Measurements from ENCODE around the gene PHLDA2. TPM values are rescaled to one million over a fixed set of nuclear protein-coding genes. Genes with fewer than 3 reads are reported as not detected.

The PHLDA2 gene
- total and polyA plus RNA-seq, 9 of the 15 experiments (the other 6 are each of a cell fraction or from before 2014, with no cell fraction given): 0.43 to 42.4 (median 4.7) TPM

DNA sequence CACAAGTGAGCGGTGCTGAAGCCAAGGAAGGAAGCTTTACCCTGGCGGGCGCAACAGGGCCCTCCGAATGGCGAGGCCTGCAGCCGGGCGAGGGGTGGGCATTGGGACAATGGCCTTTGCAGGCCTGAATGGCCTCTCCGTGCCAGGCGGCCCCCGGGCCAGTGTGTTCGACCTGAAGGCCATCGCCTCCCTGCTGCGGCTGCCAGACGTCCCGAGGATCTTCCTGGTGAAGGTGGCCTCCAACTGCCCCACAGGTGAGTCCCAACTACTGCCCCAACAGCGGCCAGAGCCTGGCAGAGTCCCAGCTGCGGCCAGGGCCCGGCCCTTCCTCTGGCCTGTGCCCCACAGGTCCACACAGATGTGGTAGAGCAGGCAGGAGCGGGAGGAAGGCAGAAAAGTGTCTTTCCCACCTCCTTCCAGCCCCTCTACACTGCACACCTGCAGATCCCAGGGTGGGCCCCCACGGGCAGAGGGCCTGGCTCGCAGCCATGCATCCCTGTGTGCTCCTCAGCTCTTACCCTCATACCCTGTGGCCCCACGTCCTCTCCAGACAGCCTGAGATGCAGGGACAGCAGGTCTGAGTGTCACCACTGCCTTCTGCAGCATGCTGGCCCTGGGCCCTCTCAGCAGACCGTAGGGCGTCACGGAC is 11.3 kb downstream of the PHLDA2 start:
- no peaks in the 10 kb centered on the region for H3K9me1 ChIP-seq (ENCODE audit: control insufficient read depth, insufficient read depth, low read length)
- ATAC-seq (peak; percentile 10; the same call in 1 of the 3 replicates), FAIRE-seq (no peak), DNase-seq (ENCODE audit: extremely low read depth in 1 of 4, low spot score in 3 of 4) (no peak)
- 40% methylated on average over 23 of the region's 25 CpGs for WGBS (ENCODE audit: insufficient coverage, low coverage, missing lambda C conversion rate)
- BruUV-seq (replicated peaks): no TSS peak
- no peaks in the 10 kb centered on the region for H3K9me3 ChIP-seq (replicated peaks; ENCODE audit: control insufficient read depth, insufficient read depth, low read depth, low read length)
- ChIA-PET POLR2A (interaction anchor here (0.6 to 1.8 kb wide), 3 partner anchors 9 to 74 kb away, joined by 4 to 9 read pairs (median 4); no protein-coding TSS in a partner anchor), CTCF (ENCODE audit: low intra/inter-chr PET ratio) (no interaction called here)
- H3K27me3 ChIP-seq (ENCODE audit: control insufficient read depth in 2 of 2, insufficient read depth in 2 of 2, low read length in 2 of 2): no peaks in the 10 kb centered on the region
- H3K36me3 ChIP-seq (ENCODE audit: control insufficient read depth, insufficient read depth, low read length): no peaks in the 10 kb centered on the region
- in situ Hi-C loops (cut with MboI) (no loop called here), intact Hi-C loops (cut with micrococcal nuclease) (no loop called here)
- no peak overlapping the region for H3K4me3 ChIP-seq
- no peak overlapping the region for H3K27ac ChIP-seq (ENCODE audit: extremely low read depth, low read depth, low read length)
- H2AFZ ChIP-seq (ENCODE audit: low read depth, low read length): no peak overlapping the region
- no peaks in the 10 kb centered on the region for H3K79me2 ChIP-seq (ENCODE audit: control insufficient read depth, insufficient read depth, low read length)
- no peak for TF ChIP-seq KHSRP (IDR thresholded peaks at IDR 0.05)
- peak; percentile 52; the same call in 1 of the 2 replicates for TF ChIP-seq POLR2G (IDR thresholded peaks at IDR 0.05; ENCODE audit: low read depth, low read length)
- TF ChIP-seq, protein P1, sequence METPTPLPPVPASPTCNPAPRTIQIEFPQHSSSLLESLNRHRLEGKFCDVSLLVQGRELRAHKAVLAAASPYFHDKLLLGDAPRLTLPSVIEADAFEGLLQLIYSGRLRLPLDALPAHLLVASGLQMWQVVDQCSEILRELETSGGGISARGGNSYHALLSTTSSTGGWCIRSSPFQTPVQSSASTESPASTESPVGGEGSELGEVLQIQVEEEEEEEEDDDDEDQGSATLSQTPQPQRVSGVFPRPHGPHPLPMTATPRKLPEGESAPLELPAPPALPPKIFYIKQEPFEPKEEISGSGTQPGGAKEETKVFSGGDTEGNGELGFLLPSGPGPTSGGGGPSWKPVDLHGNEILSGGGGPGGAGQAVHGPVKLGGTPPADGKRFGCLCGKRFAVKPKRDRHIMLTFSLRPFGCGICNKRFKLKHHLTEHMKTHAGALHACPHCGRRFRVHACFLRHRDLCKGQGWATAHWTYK (CRISPR knock-in tag; IDR thresholded peaks at IDR 0.05): 0 out of 2 replicates have a peak, but pooled peaks have one; percentile 32
- no peak for TF ChIP-seq ZNF766 (CRISPR knock-in tag; conservative IDR thresholded peaks at IDR 0.05)
- TF ChIP-seq NR2F6 (CRISPR knock-in tag; IDR thresholded peaks at IDR 0.05): no peak
- no peak for TF ChIP-seq ETS2 (tag; IDR thresholded peaks at IDR 0.05; ENCODE audit: borderline replicate concordance, poor library complexity, severe bottlenecking)
- TF ChIP-seq FOXJ2 (tag; IDR thresholded peaks at IDR 0.05): no peak
- no peaks in the 10 kb centered on the region for H4K20me1 ChIP-seq (replicated peaks; ENCODE audit: control insufficient read depth, insufficient read depth, low read length)
- peak overlapping the region in 1 of 2 experiments; percentile 78; a peak in 1 of 4 replicates for H3K9ac ChIP-seq (ENCODE audit: insufficient read depth in 1 of 2, low read depth in 2 of 2, low read length in 2 of 2)
- H3K4me1 ChIP-seq (replicated peaks in 1 of 2; ENCODE audit: control insufficient read depth in 2 of 2, insufficient read depth in 2 of 2, low read length in 2 of 2): peaks cover 4 to 73% of the 10 kb centered on the region in 2 experiments; a peak in 3 of 5 replicates
- H3K4me2 ChIP-seq (ENCODE audit: insufficient read depth, low read length): no peak overlapping the region

All from K562 (cell line).